IMR-90 (cell line): ENCODE measurements around the gene CACNG8. TPM values are rescaled to one million over a fixed set of nuclear protein-coding genes. Genes with fewer than 3 reads are reported as not detected.

Experiments used
- ATAC-seq: fragments of 200-7000 bp; cut with Tn5 transposase; 2 replicates; pipeline ENCODE4 v1.9.1; 2020; ENCODE audit warnings: low read depth, mild to moderate bottlenecking, moderate library complexity
- BruUV-seq: library from RNA; stranded (reverse); fragments of 400-500 nt; replicated peaks from 2 replicates; lab custom pipeline; 2021; lab: Mats Ljungman, UMichigan
- CTCF ChIA-PET: fragments of 300-600 bp; formaldehyde crosslinking; extraction: SDS; loops from one replicate; lab custom pipeline; 2021; ENCODE audit warnings: antibody characterized with exemption; lab: Yijun Ruan, JAX
- POLR2A ChIA-PET: fragments of 300-600 bp; sonication (Branson Sonifier 250); formaldehyde crosslinking; loops from one replicate; lab custom pipeline; 2022; ENCODE audit warnings: antibody characterized with exemption; ENCODE audit not compliant: unreplicated experiment; lab: Charles Lee
- DNase-seq: peaks from one replicate; pipeline ENCODE4 v3.0.0; 2013
- H2AFZ ChIP-seq: replicated peaks from 2 replicates; pipeline ENCODE3; 2013; ENCODE audit warnings: low read length, mild to moderate bottlenecking; ENCODE audit not compliant: poor library complexity
- H2AK5ac ChIP-seq: 2 replicates; pipeline ENCODE4 v1.6.1; 2013; ENCODE audit warnings: low read depth, low read length, inconsistent platforms
- H2AK9ac ChIP-seq: replicated peaks from 2 replicates; pipeline ENCODE3; 2013; ENCODE audit warnings: mild to moderate bottlenecking, low read depth, low read length, moderate library complexity; ENCODE audit not compliant: poor library complexity
- H2BK120ac ChIP-seq: 2 replicates; pipeline ENCODE4 v1.6.1; 2013; ENCODE audit warnings: low read depth, low read length, inconsistent platforms
- H2BK15ac ChIP-seq: 3 replicates; pipeline ENCODE4 v1.6.1; 2013; ENCODE audit warnings: low read depth, low read length, inconsistent platforms
- H2BK20ac ChIP-seq: 2 replicates; pipeline ENCODE4 v1.6.1; 2013; ENCODE audit warnings: low read depth, mild to moderate bottlenecking, inconsistent platforms, low read length, moderate library complexity
- H2BK5ac ChIP-seq: 2 replicates; pipeline ENCODE4 v1.6.1; 2013; ENCODE audit warnings: mild to moderate bottlenecking, low read depth, low read length, inconsistent platforms; ENCODE audit not compliant: poor library complexity, severe bottlenecking
- H3K14ac ChIP-seq: replicated peaks from 2 replicates; pipeline ENCODE4 v1.6.1; 2013; ENCODE audit warnings: low read depth, low read length, inconsistent platforms
- H3K18ac ChIP-seq: 2 replicates; pipeline ENCODE4 v1.6.1; 2013; ENCODE audit warnings: low read depth, low read length, control low read depth
- H3K23ac ChIP-seq: 2 replicates; pipeline ENCODE4 v1.6.1; 2013; ENCODE audit warnings: low read depth, low read length, inconsistent platforms
- H3K27ac ChIP-seq: 2 replicates; pipeline ENCODE4 v1.5.1; 2013; ENCODE audit warnings: mild to moderate bottlenecking, control low read depth, low read length; ENCODE audit not compliant: insufficient read depth
- H3K27me3 ChIP-seq: 2 replicates; pipeline ENCODE4 v1.6.1; 2013; ENCODE audit warnings: low read length; ENCODE audit not compliant: control insufficient read depth, insufficient read depth
- H3K36me3 ChIP-seq: 2 replicates; pipeline ENCODE4 v1.6.1; 2013; ENCODE audit warnings: low read length, mixed read lengths; ENCODE audit not compliant: control insufficient read depth, insufficient read depth
- H3K4ac ChIP-seq: 2 replicates; pipeline ENCODE4 v1.6.1; 2013; ENCODE audit warnings: low read depth, low read length, inconsistent platforms
- H3K4me1 ChIP-seq: 2 replicates; pipeline ENCODE4 v1.6.1; 2013; ENCODE audit warnings: low read length, mixed read lengths; ENCODE audit not compliant: control insufficient read depth, insufficient read depth
- H3K4me2 ChIP-seq: 2 replicates; pipeline ENCODE4 v1.6.1; 2013; ENCODE audit warnings: low read depth, mild to moderate bottlenecking, control low read depth, low read length, moderate library complexity
- H3K4me3 ChIP-seq: 2 replicates; pipeline ENCODE4 v1.5.1; 2013; ENCODE audit warnings: low read depth, mild to moderate bottlenecking, control low read depth, low read length, moderate library complexity; ENCODE audit not compliant: insufficient read depth
- H3K56ac ChIP-seq: 2 replicates; pipeline ENCODE4 v1.6.1; 2013; ENCODE audit warnings: low read length, inconsistent platforms; ENCODE audit not compliant: insufficient read depth; ENCODE audit errors: extremely low read depth
- H3K79me1 ChIP-seq, 2 experiments: 2 replicates each; pipeline ENCODE4 v1.6.1; 2013; ENCODE audit warnings: low read length in 2 of 2, inconsistent platforms in 1 of 2, low read depth in 1 of 2
- H3K9ac ChIP-seq: 2 replicates; pipeline ENCODE4 v1.6.1; 2013; ENCODE audit warnings: low read depth, low read length, control low read depth
- H3K9me1 ChIP-seq: 2 replicates; pipeline ENCODE4 v1.6.1; 2013; ENCODE audit warnings: low read length, inconsistent platforms; ENCODE audit not compliant: insufficient read depth
- H3K9me3 ChIP-seq: 2 replicates; pipeline ENCODE4 v1.6.1; 2013; ENCODE audit warnings: low read length; ENCODE audit not compliant: control insufficient read depth, insufficient read depth
- H4K20me1 ChIP-seq: 2 replicates; pipeline ENCODE4 v1.6.1; 2013; ENCODE audit warnings: low read length, inconsistent platforms; ENCODE audit not compliant: insufficient read depth
- H4K5ac ChIP-seq: 2 replicates; pipeline ENCODE4 v1.6.1; 2013; ENCODE audit warnings: mild to moderate bottlenecking, low read depth, low read length, control low read depth
- H4K8ac ChIP-seq, 2 experiments: 2 replicates each; pipeline ENCODE4 v1.6.1; 2013; ENCODE audit warnings: low read depth in 2 of 2, low read length in 2 of 2, control low read depth in 1 of 2, inconsistent platforms in 1 of 2
- H4K91ac ChIP-seq: 2 replicates; pipeline ENCODE4 v1.6.1; 2013; ENCODE audit warnings: low read depth, low read length, inconsistent platforms; ENCODE audit not compliant: insufficient read depth
- CHD1 ChIP-seq: IDR thresholded peaks from 2 replicates; pipeline ENCODE4 v1.6.1; 2012; ENCODE audit warnings: low read depth, low read length, improper control_type of control experiment
- CTCF ChIP-seq: conservative IDR thresholded peaks from 2 replicates; pipeline ENCODE4 v1.5.1; 2012; ENCODE audit warnings: mild to moderate bottlenecking, low read depth, low read length, improper control_type of control experiment
- MAFK ChIP-seq: IDR thresholded peaks from 2 replicates; pipeline ENCODE4 v1.6.1; 2012; ENCODE audit warnings: low read depth, low read length, improper control_type of control experiment
- MAZ ChIP-seq: IDR thresholded peaks from 2 replicates; pipeline ENCODE4 v1.6.1; 2012; ENCODE audit warnings: low read depth, mild to moderate bottlenecking, low read length, improper control_type of control experiment, moderate library complexity, borderline replicate concordance
- NFE2L2 ChIP-seq: fragments of 150-350 bp; IDR thresholded peaks from 2 replicates; pipeline ENCODE4 v1.6.1; 2016; ENCODE audit warnings: low read depth, mild to moderate bottlenecking, low read length
- WGBS, 2 experiments: methylation state at CpG; one replicate each; pipeline versions ENCODE4 v1.1.5 to v1.1.7; 2013; ENCODE audit warnings: missing lambda C conversion rate in 2 of 2; ENCODE audit not compliant: insufficient read length in 1 of 2; ENCODE audit errors: extremely low coverage in 2 of 2; 5-methylcytosine and 5-hydroxymethylcytosine counted together
- dilution Hi-C: fragments of 300-500 bp; cut with HindIII; formaldehyde crosslinking; loops from one replicate; pipeline ENCODE4 v1.14.3; 2018; ENCODE audit warnings: low sequenced_read_pairs; ENCODE audit not compliant: unreplicated experiment
- in situ Hi-C: fragments of 300-500 bp; cut with MboI; formaldehyde crosslinking; loops from 3 replicates; pipeline ENCODE4 v1.14.3; 2019; ENCODE audit warnings: low sequenced_read_pairs, inconsistent platforms, mixed read lengths
- intact Hi-C: fragments of 100-400 bp; cut with micrococcal nuclease; formaldehyde crosslinking; loops from 2 replicates; pipeline ENCODE4 v1.10.0; 2022
- polyA plus RNA-seq, 3 experiments: library from polyadenylated mRNA; depleted of rRNA; stranded (reverse); fragments of >200 nt; gene quantifications; 2 replicates each; pipeline ENCODE4 v1.2.3, GENCODE V29; 2012; ENCODE audit warnings: low replicate concordance in 1 of 3
- total RNA-seq: library from RNA; depleted of rRNA; stranded (reverse); fragments of >200 nt; gene quantifications from 2 replicates; pipeline ENCODE4 v1.2.3, GENCODE V29; 2012

The CACNG8 gene
- total and polyA plus RNA-seq, 2 of the 4 experiments (the other 2 are of a cell fraction): 0.15 TPM; not detected in 1

- H2BK20ac ChIP-seq: no peak overlapping the region
- intact Hi-C loops (no loop called here), dilution Hi-C loops (no loop called here), in situ Hi-C loops (no loop called here)
- H3K14ac ChIP-seq: no peak overlapping the region
- peaks cover 12% of the 10 kb centered on the region; the same call in 1 of the 2 replicates for H3K27me3 ChIP-seq
- ATAC-seq (no peak), DNase-seq (no peak)
- no peaks in the 10 kb centered on the region for H4K20me1 ChIP-seq
- TF ChIP-seq CTCF (no peak), MAFK (no peak), NFE2L2 (no peak), CHD1 (no peak), MAZ (no peak)
- no peak overlapping the region for H3K18ac ChIP-seq
- POLR2A ChIA-PET: no interaction called here
- no peaks in the 10 kb centered on the region for H3K9me3 ChIP-seq
- no peak overlapping the region for H3K9ac ChIP-seq
- no peak overlapping the region for H2BK5ac ChIP-seq
- peak overlapping the region; percentile 3 for H2AFZ ChIP-seq
- H3K4me1 ChIP-seq: no peaks in the 10 kb centered on the region
- H2AK5ac ChIP-seq: no peak overlapping the region
- H4K8ac ChIP-seq: no peak overlapping the region
- no peaks in the 10 kb centered on the region for H3K36me3 ChIP-seq
- H3K23ac ChIP-seq: no peak overlapping the region
- no peak overlapping the region for H4K91ac ChIP-seq
- no peak overlapping the region for H3K56ac ChIP-seq
- no peaks in the 10 kb centered on the region for H3K9me1 ChIP-seq
- no peak overlapping the region for H2AK9ac ChIP-seq
- no peak overlapping the region for H3K4me3 ChIP-seq
- no peak overlapping the region for H2BK120ac ChIP-seq
- no CpG with 5 or more reads among the region's 13 CpGs for WGBS, 2 experiments
- no peak overlapping the region for H3K4me2 ChIP-seq
- no peak overlapping the region for H2BK15ac ChIP-seq
- H3K4ac ChIP-seq: no peak overlapping the region
- no TSS peak for BruUV-seq
- no peak overlapping the region for H4K5ac ChIP-seq
- CTCF ChIA-PET: no interaction called here
- no peaks in the 10 kb centered on the region for H3K79me1 ChIP-seq
- no peak overlapping the region for H3K27ac ChIP-seq
Observed at GRCh38 chr19:53981376-53981951, 18.7 kb downstream of the CACNG8 start.
